Measurements from ENCODE around the gene CNOT6L. TPM values are rescaled to one million over a fixed set of nuclear protein-coding genes. Genes with fewer than 3 reads are reported as not detected.

CNOT6L gene
- total and polyA plus RNA-seq, 2 of the 13 experiments (the other 11 are each of a cell fraction or from before 2014, with no cell fraction given): 7.9 to 13.5 TPM

DNA sequence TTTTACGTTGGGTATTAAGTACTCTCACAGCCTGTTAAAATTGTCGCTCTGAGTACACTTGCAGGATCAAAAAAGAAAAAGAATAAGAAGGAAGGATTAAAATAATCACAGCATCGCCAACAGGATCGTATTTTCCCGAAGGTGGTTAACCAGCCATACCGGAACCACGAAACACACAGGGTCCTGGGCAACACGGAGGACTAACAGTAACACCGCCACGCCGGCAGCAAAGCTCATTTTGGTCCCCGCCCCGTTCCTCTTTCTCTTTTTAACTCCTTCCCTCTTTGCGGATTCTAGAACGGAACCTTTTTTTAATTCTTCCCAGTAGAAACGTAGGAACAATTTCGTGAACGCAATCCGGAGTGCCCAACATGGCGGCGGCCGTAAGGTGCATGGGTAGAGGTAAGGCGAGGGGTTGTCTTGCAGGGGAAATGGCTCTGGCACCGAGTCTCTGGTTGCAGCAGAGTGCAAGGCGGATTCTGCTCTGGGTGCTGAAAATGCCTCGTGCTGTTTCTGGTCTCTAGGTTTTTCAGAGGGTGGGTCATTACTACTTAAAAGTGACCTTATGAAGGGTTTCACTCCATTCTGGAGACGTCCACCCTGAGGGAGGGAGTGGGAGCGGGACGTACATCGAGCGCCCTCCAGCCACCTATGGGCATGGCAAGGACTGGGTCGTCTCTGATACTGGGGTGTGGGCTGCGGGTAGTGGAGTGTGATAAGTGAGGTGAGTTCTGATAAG, 43.5 kb upstream of the CNOT6L start, which contains the start of gene MRPL1 (continued):
- TF ChIP-seq KMT2A (CRISPR knock-in tag; IDR thresholded peaks at IDR 0.05) (peak; percentile 97), ZNF7 (CRISPR knock-in tag; IDR thresholded peaks at IDR 0.05) (no peak), IRF1 (CRISPR knock-in tag; IDR thresholded peaks at IDR 0.05; ENCODE audit: low read depth) (no peak), ZNF510 (CRISPR knock-in tag; IDR thresholded peaks at IDR 0.05; ENCODE audit: low read depth) (0 out of 2 replicates have a peak, but pooled peaks have one; percentile 55), RERE (CRISPR knock-in tag; IDR thresholded peaks at IDR 0.05; ENCODE audit: low read depth) (no peak), LRRFIP1 (CRISPR knock-in tag; conservative IDR thresholded peaks at IDR 0.05) (no peak; the same call in 1 of the 2 replicates), FOSL1 (CRISPR knock-in tag; IDR thresholded peaks at IDR 0.05; ENCODE audit: borderline replicate concordance) (no peak), ZNF720 (CRISPR knock-in tag; IDR thresholded peaks at IDR 0.05) (no peak), ZNF124 (CRISPR knock-in tag; IDR thresholded peaks at IDR 0.05) (peak; percentile 91; the same call in 1 of the 2 replicates), TFE3 (CRISPR knock-in tag; IDR thresholded peaks at IDR 0.05) (peak; percentile 59; the same call in 1 of the 2 replicates), TEAD3 (CRISPR knock-in tag; optimal IDR thresholded peaks at IDR 0.05; ENCODE audit: borderline replicate concordance) (peak; percentile 71), RBFOX2 (IDR thresholded peaks at IDR 0.05; ENCODE audit: low read depth, low read length) (peak; percentile 72; the same call in 1 of the 2 replicates)
- TF ChIP-seq, protein P1, sequence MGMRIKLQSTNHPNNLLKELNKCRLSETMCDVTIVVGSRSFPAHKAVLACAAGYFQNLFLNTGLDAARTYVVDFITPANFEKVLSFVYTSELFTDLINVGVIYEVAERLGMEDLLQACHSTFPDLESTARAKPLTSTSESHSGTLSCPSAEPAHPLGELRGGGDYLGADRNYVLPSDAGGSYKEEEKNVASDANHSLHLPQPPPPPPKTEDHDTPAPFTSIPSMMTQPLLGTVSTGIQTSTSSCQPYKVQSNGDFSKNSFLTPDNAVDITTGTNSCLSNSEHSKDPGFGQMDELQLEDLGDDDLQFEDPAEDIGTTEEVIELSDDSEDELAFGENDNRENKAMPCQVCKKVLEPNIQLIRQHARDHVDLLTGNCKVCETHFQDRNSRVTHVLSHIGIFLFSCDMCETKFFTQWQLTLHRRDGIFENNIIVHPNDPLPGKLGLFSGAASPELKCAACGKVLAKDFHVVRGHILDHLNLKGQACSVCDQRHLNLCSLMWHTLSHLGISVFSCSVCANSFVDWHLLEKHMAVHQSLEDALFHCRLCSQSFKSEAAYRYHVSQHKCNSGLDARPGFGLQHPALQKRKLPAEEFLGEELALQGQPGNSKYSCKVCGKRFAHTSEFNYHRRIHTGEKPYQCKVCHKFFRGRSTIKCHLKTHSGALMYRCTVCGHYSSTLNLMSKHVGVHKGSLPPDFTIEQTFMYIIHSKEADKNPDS (CRISPR knock-in tag; IDR thresholded peaks at IDR 0.05): no peak
